CD4-positive, CD25-positive, alpha-beta regulatory T cell (primary cell): Measurements from ENCODE around the gene COL4A1. TPM values are rescaled to one million over a fixed set of nuclear protein-coding genes. Genes with fewer than 3 reads are reported as not detected.
A peak's percentile ranks its signal among the peaks of the same experiment; 100 is the strongest.

ENCODE experiments used
- ATAC-seq, 2 donors: fragments of 150-1000 bp; cut with Tn5 transposase; one replicate each; pipeline ENCODE4 v1.10.0; 2021; ENCODE audit warnings: low read depth in 2 of 2, moderate number of reproducible peaks in 2 of 2, moderate library complexity in 1 of 2
- DNase-seq, 3 donors: peaks; one replicate each; pipeline versions ENCODE4 v3.0.0 to v3.0.0-alpha.2; 2012 to 2022; ENCODE audit warnings: mixed read lengths in 1 of 3
- H3K27ac ChIP-seq: one replicate; pipeline ENCODE4 v1.7.0; 2013; ENCODE audit warnings: mild to moderate bottlenecking, low read length; ENCODE audit not compliant: insufficient read depth, poor library complexity, severe bottlenecking
- H3K27me3 ChIP-seq: one replicate; pipeline ENCODE4 v1.7.0; 2013; ENCODE audit warnings: low read length; ENCODE audit not compliant: control insufficient read depth, insufficient read depth
- H3K36me3 ChIP-seq: one replicate; pipeline ENCODE4 v1.7.0; 2013; ENCODE audit warnings: mild to moderate bottlenecking, low read length, moderate library complexity; ENCODE audit not compliant: control insufficient read depth, insufficient read depth
- H3K4me1 ChIP-seq: 2 replicates; pipeline ENCODE4 v1.7.0; 2013; ENCODE audit warnings: mild to moderate bottlenecking, low read length; ENCODE audit not compliant: insufficient read depth, control insufficient read depth, poor library complexity, severe bottlenecking
- H3K4me3 ChIP-seq: one replicate; pipeline ENCODE4 v1.7.0; 2013; ENCODE audit warnings: low read depth, mild to moderate bottlenecking, low read length, moderate library complexity
- H3K9me3 ChIP-seq, 2 experiments: 1 replicate in 1 of 2; 2 replicates in 1 of 2; pipeline ENCODE4 v1.7.0; 2013; ENCODE audit warnings: low read length in 2 of 2, mild to moderate bottlenecking in 1 of 2, moderate library complexity in 1 of 2; ENCODE audit not compliant: control insufficient read depth in 2 of 2
- H3K27ac Mint-ChIP-seq, 3 donors: one replicate each; pipeline ENCODE4 v1.8.0; 2020 to 2022; ENCODE audit warnings: mild to moderate bottlenecking in 3 of 3, mixed read lengths in 3 of 3, moderate library complexity in 2 of 3
- H3K27me3 Mint-ChIP-seq: one replicate; pipeline ENCODE4 v1.8.0; 2022; ENCODE audit warnings: mild to moderate bottlenecking, mixed read lengths
- H3K36me3 Mint-ChIP-seq: one replicate; pipeline ENCODE4 v1.8.0; 2020; ENCODE audit warnings: mixed read lengths
- H3K4me1 Mint-ChIP-seq, 4 donors: one replicate each; pipeline ENCODE4 v1.8.0; 2020 to 2022; ENCODE audit warnings: mixed read lengths in 4 of 4, mild to moderate bottlenecking in 1 of 4
- H3K4me3 Mint-ChIP-seq, 4 donors: one replicate each; pipeline ENCODE4 v1.8.0; 2020 to 2022; ENCODE audit warnings: mild to moderate bottlenecking in 4 of 4, mixed read lengths in 4 of 4, moderate library complexity in 3 of 4
- H3K9me3 Mint-ChIP-seq, 7 donors: one replicate each; pipeline ENCODE4 v1.8.0; 2020 to 2022; ENCODE audit warnings: mixed read lengths in 7 of 7, mild to moderate bottlenecking in 3 of 7, moderate library complexity in 2 of 7
- polyA plus RNA-seq, 4 donors: library from polyadenylated mRNA; unstranded; fragments of 300-500 nt; fragmentation: Illumina TruSeq; gene quantifications; one replicate each; pipeline ENCODE4 v1.2.3, GENCODE V29; 2021
- total RNA-seq: library from RNA; stranded (reverse); gene quantifications from one replicate; pipeline ENCODE4 v1.2.3, GENCODE V29; 2022

Gene COL4A1
- total and polyA plus RNA-seq, 5 donors from 2014 or later: not detected

DNA sequence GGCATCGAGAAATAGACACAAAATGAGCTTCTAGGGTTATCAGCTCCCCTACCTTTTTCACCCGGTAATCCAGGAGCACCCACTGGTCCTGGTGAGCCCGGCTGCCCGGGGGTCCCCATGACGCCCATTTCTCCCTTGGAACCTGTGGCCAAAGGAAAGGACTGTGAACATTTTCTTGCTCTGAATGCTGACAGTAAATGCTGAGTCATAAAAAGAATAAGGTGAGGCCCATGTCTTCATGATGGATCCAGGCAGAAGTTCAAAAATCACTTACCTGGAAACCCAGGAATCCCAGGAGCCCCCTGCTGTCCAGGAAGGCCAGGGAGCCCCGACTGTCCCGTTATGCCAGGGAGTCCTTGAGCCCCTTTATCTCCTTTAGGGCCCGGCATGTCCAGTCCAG lies 129.2 kb downstream of the COL4A1 start:
- no peak for ATAC-seq
- no peaks in the 10 kb centered on the region for H3K27me3 Mint-ChIP-seq
- no peak overlapping the region for H3K4me3 Mint-ChIP-seq
- no peak overlapping the region for H3K27ac ChIP-seq
- no peaks in the 10 kb centered on the region for H3K36me3 Mint-ChIP-seq
- no peak for DNase-seq
- no peak overlapping the region for H3K27ac Mint-ChIP-seq
- no peaks in the 10 kb centered on the region for H3K4me1 ChIP-seq
- H3K9me3 Mint-ChIP-seq: peaks cover 0 to 10% (median 2%) of the 10 kb centered on the region in 7 donors
- peaks cover 4 to 6% of the 10 kb centered on the region in 2 experiments for H3K9me3 ChIP-seq
- H3K36me3 ChIP-seq: no peaks in the 10 kb centered on the region
- no peaks in the 10 kb centered on the region for H3K4me1 Mint-ChIP-seq
- no peaks in the 10 kb centered on the region for H3K27me3 ChIP-seq
- no peak overlapping the region for H3K4me3 ChIP-seq

GRCh38 chr13:110176431-110176830 lies 130.5 kb downstream of the COL4A1 start:
- Mint-ChIP-seq H3K27me3 (no peaks in the 10 kb centered on the region), H3K4me1 (no peaks in the 10 kb centered on the region), H3K4me3 (no peak overlapping the region), H3K36me3 (no peaks in the 10 kb centered on the region), H3K27ac (no peak overlapping the region), H3K9me3 (peaks cover 0 to 16% (median 3%) of the 10 kb centered on the region in 7 donors)
- H3K9me3 ChIP-seq: peaks cover 4 to 6% of the 10 kb centered on the region in 2 experiments
- no peaks in the 10 kb centered on the region for H3K4me1 ChIP-seq
- no peak for ATAC-seq
- H3K4me3 ChIP-seq: no peak overlapping the region
- H3K36me3 ChIP-seq: no peaks in the 10 kb centered on the region
- H3K27ac ChIP-seq: no peak overlapping the region
- H3K27me3 ChIP-seq: no peaks in the 10 kb centered on the region
- no peak for DNase-seq

DNA sequence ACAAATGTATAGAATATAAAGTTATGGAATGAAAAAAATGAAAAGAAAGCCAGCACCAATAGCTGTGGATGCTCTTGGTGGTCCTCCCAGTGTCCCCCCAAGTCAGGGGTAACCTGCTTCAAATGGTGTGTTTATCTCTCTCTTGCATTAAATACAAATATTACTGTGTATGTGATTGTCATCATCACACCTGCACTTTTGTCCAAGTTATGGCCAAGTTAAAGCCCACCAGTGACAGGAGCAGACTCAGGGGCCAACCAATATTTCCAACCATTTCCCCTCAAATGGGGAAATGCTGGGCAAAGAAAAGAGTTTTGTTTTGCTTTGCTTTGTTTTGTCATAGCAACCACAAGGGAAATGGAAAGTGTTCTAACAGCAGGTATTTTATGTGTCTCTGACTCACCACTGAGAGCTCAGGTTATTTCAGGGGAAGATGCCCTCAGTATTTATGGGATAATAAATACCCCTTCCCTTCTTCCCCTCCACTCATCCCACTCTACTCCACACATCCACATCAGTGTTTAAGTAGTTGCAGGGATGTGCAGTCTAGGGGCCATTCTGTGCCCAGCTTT lies 133.6 kb downstream of the COL4A1 start:
- Mint-ChIP-seq H3K27me3 (no peaks in the 10 kb centered on the region), H3K27ac (no peak overlapping the region), H3K36me3 (no peaks in the 10 kb centered on the region), H3K4me1 (no peaks in the 10 kb centered on the region), H3K4me3 (no peak overlapping the region), H3K9me3 (peaks cover 0 to 16% (median 3%) of the 10 kb centered on the region in 7 donors)
- Histone ChIP-seq H3K27me3 (no peaks in the 10 kb centered on the region), H3K4me3 (no peak overlapping the region), H3K9me3 (peaks cover 4 to 6% of the 10 kb centered on the region in 2 experiments), H3K36me3 (no peaks in the 10 kb centered on the region), H3K4me1 (no peaks in the 10 kb centered on the region), H3K27ac (no peak overlapping the region)
- DNase-seq (no peak), ATAC-seq (no peak)

GRCh38 chr13:110170882-110171281 lies 136.1 kb downstream of the COL4A1 start:
- Histone ChIP-seq H3K4me1 (no peaks in the 10 kb centered on the region), H3K27ac (no peak overlapping the region), H3K27me3 (no peaks in the 10 kb centered on the region), H3K4me3 (no peak overlapping the region), H3K36me3 (no peaks in the 10 kb centered on the region), H3K9me3 (peaks cover 4 to 6% of the 10 kb centered on the region in 2 experiments)
- H3K36me3 Mint-ChIP-seq: no peaks in the 10 kb centered on the region
- H3K9me3 Mint-ChIP-seq: peaks cover 0 to 16% (median 3%) of the 10 kb centered on the region in 7 donors
- H3K4me3 Mint-ChIP-seq: no peak overlapping the region
- H3K27me3 Mint-ChIP-seq: no peaks in the 10 kb centered on the region
- ATAC-seq: no peak
- H3K4me1 Mint-ChIP-seq: no peaks in the 10 kb centered on the region
- no peak overlapping the region for H3K27ac Mint-ChIP-seq
- DNase-seq: no peak

DNA sequence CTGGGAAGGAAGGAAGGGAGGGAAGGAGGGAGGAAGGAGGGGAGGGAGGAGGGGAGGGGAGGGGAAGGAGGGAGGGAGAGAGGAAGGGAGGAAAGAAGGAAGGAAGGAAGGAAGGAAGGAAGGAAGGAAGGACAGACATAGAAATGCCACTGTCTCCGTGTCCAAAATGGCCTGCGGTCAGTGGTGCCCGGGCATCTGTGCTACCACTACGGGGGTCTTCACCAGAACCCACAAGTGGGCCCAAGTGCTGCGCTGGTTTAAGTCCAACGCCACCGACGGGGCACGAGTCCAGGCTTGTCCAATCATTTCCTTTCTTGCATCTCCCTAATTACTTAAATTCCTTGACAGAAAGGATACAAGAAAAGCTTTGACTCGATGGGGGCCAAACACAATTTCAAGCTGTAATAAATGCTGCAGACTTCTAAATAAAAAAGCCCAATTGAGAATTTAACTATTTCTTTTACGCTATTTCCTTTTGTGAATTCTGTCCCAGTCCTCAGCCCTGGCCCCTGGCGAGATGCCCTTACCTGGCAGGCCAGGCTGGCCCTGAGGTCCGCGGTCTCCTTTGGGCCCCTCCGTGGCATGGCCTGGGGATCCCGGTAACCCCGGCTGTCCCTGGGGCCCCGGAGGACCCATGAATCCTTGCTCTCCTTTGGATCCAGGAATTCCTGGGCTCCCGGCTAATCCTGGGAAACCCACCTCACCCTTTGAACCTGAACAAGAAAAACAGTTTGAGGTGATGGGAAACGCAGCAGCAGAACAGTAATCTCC lies 136.8 kb downstream of the COL4A1 start:
- Mint-ChIP-seq H3K27me3 (no peaks in the 10 kb centered on the region), H3K36me3 (no peaks in the 10 kb centered on the region), H3K4me3 (no peak overlapping the region), H3K27ac (no peak overlapping the region), H3K4me1 (no peaks in the 10 kb centered on the region), H3K9me3 (peaks cover 0 to 16% (median 3%) of the 10 kb centered on the region in 7 donors)
- no peak for ATAC-seq
- DNase-seq: no peak
- H3K36me3 ChIP-seq: no peaks in the 10 kb centered on the region
- H3K4me3 ChIP-seq: no peak overlapping the region
- H3K27ac ChIP-seq: no peak overlapping the region
- no peaks in the 10 kb centered on the region for H3K4me1 ChIP-seq
- no peaks in the 10 kb centered on the region for H3K27me3 ChIP-seq
- peaks cover 4 to 6% of the 10 kb centered on the region in 2 experiments for H3K9me3 ChIP-seq

GRCh38 chr13:110168999-110169933 lies 137.7 kb downstream of the COL4A1 start:
- no peaks in the 10 kb centered on the region for H3K4me1 ChIP-seq
- H3K9me3 Mint-ChIP-seq: peaks cover 0 to 16% (median 2%) of the 10 kb centered on the region in 7 donors
- no peak overlapping the region for H3K4me3 Mint-ChIP-seq
- no peak overlapping the region for H3K4me3 ChIP-seq
- peak overlapping the region in 1 of 3 donors; percentile 57 for H3K27ac Mint-ChIP-seq
- no peaks in the 10 kb centered on the region for H3K36me3 Mint-ChIP-seq
- H3K4me1 Mint-ChIP-seq: no peaks in the 10 kb centered on the region
- H3K9me3 ChIP-seq: peaks cover 4 to 6% of the 10 kb centered on the region in 2 experiments
- H3K27me3 Mint-ChIP-seq: no peaks in the 10 kb centered on the region
- no peak overlapping the region for H3K27ac ChIP-seq
- no peaks in the 10 kb centered on the region for H3K36me3 ChIP-seq
- DNase-seq (no peak), ATAC-seq (no peak)
- H3K27me3 ChIP-seq: no peaks in the 10 kb centered on the region

DNA sequence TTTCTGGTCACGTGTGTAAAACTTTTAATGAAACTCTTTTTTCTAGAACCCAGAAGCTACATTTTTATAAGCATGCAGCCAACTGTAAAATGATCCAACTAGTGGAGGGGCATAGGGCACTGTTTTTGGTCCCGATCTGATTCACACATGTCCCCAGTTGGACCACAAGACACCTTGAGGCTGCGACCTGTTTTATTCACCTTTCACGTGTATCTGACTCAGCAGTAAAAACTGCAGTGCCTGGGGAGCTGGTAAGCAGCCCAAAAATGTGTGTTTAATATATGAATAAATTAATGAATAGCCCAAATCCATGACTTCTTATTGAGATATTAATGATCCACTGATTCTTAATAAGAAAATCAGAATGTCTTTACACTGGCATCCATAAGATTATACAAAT lies 140.4 kb downstream of the COL4A1 start:
- Mint-ChIP-seq H3K4me1 (no peaks in the 10 kb centered on the region), H3K9me3 (peaks cover 0 to 4% (median 0%) of the 10 kb centered on the region in 7 donors), H3K4me3 (no peak overlapping the region), H3K36me3 (no peaks in the 10 kb centered on the region), H3K27me3 (no peaks in the 10 kb centered on the region), H3K27ac (no peak overlapping the region)
- ATAC-seq (no peak), DNase-seq (no peak)
- H3K27me3 ChIP-seq: no peaks in the 10 kb centered on the region
- H3K9me3 ChIP-seq: no peaks in the 10 kb centered on the region
- no peak overlapping the region for H3K27ac ChIP-seq
- H3K4me3 ChIP-seq: no peak overlapping the region
- H3K4me1 ChIP-seq: no peaks in the 10 kb centered on the region
- no peaks in the 10 kb centered on the region for H3K36me3 ChIP-seq
